ENCODE results near the gene LRRK1.
A peak's percentile ranks its signal among the peaks of the same experiment; 100 is the strongest.

Gene LRRK1

DNA sequence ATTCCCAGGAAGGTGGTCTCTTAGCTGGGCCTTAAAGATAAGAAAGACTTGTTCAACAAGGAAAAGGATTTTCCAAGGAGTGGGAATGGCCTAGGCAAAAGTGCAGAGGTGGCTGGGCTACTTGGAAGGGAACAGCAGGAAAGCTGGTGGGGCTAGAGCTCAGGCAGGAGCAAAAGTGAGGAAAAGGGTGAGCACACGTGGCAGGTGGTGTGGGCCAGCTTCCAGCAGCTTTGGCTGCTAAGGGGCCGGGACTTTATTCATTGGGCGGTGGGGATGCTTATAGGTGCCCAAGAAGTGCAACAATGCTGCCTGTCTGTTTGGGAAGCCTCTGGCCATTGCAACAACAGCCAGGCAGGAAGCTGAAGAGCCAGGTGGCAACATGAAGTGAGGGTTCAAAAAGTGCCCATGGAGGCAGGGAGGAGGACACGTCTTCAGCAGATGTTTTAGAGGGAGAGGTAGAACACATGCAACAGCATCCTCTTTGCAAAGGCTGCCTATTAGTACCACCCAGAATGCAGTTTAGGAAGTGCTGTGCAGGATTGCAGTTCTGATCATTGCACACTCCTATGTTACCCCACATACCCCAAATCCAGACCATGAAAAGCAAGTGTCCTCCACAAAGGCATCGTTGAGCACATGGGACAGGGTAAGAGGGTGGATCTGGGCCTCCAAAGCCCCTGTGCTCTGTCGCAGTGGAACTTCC lies 25.7 kb upstream of the LRRK1 start:
- no peak overlapping the region for H2BK120ac ChIP-seq (ENCODE audit: low read depth, low read length)
- no peaks in the 10 kb centered on the region for H3K4me1 ChIP-seq (ENCODE audit: control insufficient read depth, low read depth, low read length)
- no peak for DNase-seq
- H2BK5ac ChIP-seq (ENCODE audit: low read length) = no peak overlapping the region
- H3K9ac ChIP-seq (ENCODE audit: low read length) = no peak overlapping the region
- no peak overlapping the region for H3K56ac ChIP-seq (ENCODE audit: low read length)
- H2BK15ac ChIP-seq (replicated peaks; ENCODE audit: low read depth) = no peak overlapping the region
- H3K36me3 ChIP-seq (ENCODE audit: control insufficient read depth, insufficient read depth, low read length) = no peaks in the 10 kb centered on the region
- H3K27me3 ChIP-seq (ENCODE audit: insufficient read depth, low read length, poor library complexity) = no peaks in the 10 kb centered on the region
- H3K4me3 ChIP-seq (ENCODE audit: low read length) = no peak overlapping the region
- no peak overlapping the region for H4K8ac ChIP-seq (ENCODE audit: low read depth, low read length)
- no peak overlapping the region for H2AK5ac ChIP-seq (ENCODE audit: low read length)
- H4K5ac ChIP-seq (ENCODE audit: low read length) = no peak overlapping the region
- no peak overlapping the region for H3K23ac ChIP-seq (ENCODE audit: low read length)
- no CpG with 5 or more reads among the region's 6 CpGs for WGBS (ENCODE audit: extremely low coverage, insufficient coverage, low lambda C conversion rate)
- no peaks in the 10 kb centered on the region for H3K79me1 ChIP-seq (ENCODE audit: low read length)
- H3K27ac ChIP-seq (ENCODE audit: low read depth, low read length) = no peak overlapping the region
- H3K18ac ChIP-seq (ENCODE audit: low read length) = no peak overlapping the region
- no peak overlapping the region for H3K4me2 ChIP-seq (ENCODE audit: low read length)
- no peaks in the 10 kb centered on the region for H3K79me2 ChIP-seq (ENCODE audit: control insufficient read depth, insufficient read depth, low read length)
- no peak overlapping the region for H3K4ac ChIP-seq (ENCODE audit: low read depth, low read length)

DNA sequence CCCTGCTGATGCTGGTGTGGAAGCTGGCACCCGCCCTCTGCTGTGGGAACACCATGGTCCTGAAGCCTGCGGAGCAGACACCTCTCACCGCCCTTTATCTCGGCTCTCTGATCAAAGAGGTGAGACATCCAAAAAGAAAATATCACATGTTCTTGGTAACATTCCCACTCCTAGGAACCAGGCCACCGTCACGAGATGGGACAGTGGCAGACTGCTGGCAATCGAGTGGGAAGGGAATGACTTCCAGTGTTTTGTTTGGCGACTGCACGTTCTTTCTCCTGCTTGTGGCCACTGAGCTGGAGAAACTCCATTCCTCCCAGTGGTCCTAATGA lies 25.2 kb upstream of the LRRK1 start:
- no peak overlapping the region for H2BK120ac ChIP-seq (ENCODE audit: low read depth, low read length)
- H4K8ac ChIP-seq (ENCODE audit: low read depth, low read length) = no peak overlapping the region
- H3K79me2 ChIP-seq (ENCODE audit: control insufficient read depth, insufficient read depth, low read length) = no peaks in the 10 kb centered on the region
- no peak overlapping the region for H3K4ac ChIP-seq (ENCODE audit: low read depth, low read length)
- H3K27ac ChIP-seq (ENCODE audit: low read depth, low read length) = no peak overlapping the region
- no peak overlapping the region for H3K18ac ChIP-seq (ENCODE audit: low read length)
- H3K4me1 ChIP-seq (ENCODE audit: control insufficient read depth, low read depth, low read length) = no peaks in the 10 kb centered on the region
- no peaks in the 10 kb centered on the region for H3K27me3 ChIP-seq (ENCODE audit: insufficient read depth, low read length, poor library complexity)
- no peak overlapping the region for H4K5ac ChIP-seq (ENCODE audit: low read length)
- WGBS (ENCODE audit: extremely low coverage, insufficient coverage, low lambda C conversion rate) = no CpG with 5 or more reads among the region's 9 CpGs
- H3K23ac ChIP-seq (ENCODE audit: low read length) = no peak overlapping the region
- H2AK5ac ChIP-seq (ENCODE audit: low read length) = no peak overlapping the region
- H3K4me3 ChIP-seq (ENCODE audit: low read length) = no peak overlapping the region
- no peak overlapping the region for H2BK15ac ChIP-seq (replicated peaks; ENCODE audit: low read depth)
- no peak overlapping the region for H2BK5ac ChIP-seq (ENCODE audit: low read length)
- H3K56ac ChIP-seq (ENCODE audit: low read length) = no peak overlapping the region
- no peak overlapping the region for H3K9ac ChIP-seq (ENCODE audit: low read length)
- DNase-seq = no peak
- no peaks in the 10 kb centered on the region for H3K36me3 ChIP-seq (ENCODE audit: control insufficient read depth, insufficient read depth, low read length)
- H3K79me1 ChIP-seq (ENCODE audit: low read length) = no peaks in the 10 kb centered on the region
- no peak overlapping the region for H3K4me2 ChIP-seq (ENCODE audit: low read length)

DNA sequence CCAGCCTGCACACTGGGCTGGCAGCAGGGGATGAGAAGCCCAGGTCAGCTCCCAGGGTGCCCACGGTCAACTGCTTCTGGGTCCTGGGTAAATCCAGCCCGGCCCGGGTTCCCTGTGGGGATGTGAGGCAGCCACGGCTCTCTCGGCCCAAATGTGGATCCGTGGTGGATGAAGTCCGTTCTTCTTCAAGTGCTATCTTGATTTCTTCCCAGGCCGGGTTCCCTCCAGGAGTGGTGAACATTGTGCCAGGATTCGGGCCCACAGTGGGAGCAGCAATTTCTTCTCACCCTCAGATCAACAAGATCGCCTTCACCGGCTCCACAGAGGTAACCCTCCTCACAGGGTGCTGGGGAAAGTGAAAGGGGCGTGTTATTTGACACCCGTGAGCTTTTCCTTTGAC lies 23.4 kb upstream of the LRRK1 start:
- Histone ChIP-seq H3K79me1 (ENCODE audit: low read length) (no peaks in the 10 kb centered on the region), H2BK15ac (replicated peaks; ENCODE audit: low read depth) (no peak overlapping the region), H3K79me2 (ENCODE audit: control insufficient read depth, insufficient read depth, low read length) (no peaks in the 10 kb centered on the region), H4K8ac (ENCODE audit: low read depth, low read length) (no peak overlapping the region), H3K36me3 (ENCODE audit: control insufficient read depth, insufficient read depth, low read length) (no peaks in the 10 kb centered on the region), H3K27ac (ENCODE audit: low read depth, low read length) (no peak overlapping the region), H2AK5ac (ENCODE audit: low read length) (no peak overlapping the region), H3K4ac (ENCODE audit: low read depth, low read length) (no peak overlapping the region), H3K18ac (ENCODE audit: low read length) (no peak overlapping the region), H3K4me1 (ENCODE audit: control insufficient read depth, low read depth, low read length) (peaks cover 9% of the 10 kb centered on the region), H3K9ac (ENCODE audit: low read length) (no peak overlapping the region), H2BK5ac (ENCODE audit: low read length) (no peak overlapping the region), H3K27me3 (ENCODE audit: insufficient read depth, low read length, poor library complexity) (no peaks in the 10 kb centered on the region), H3K23ac (ENCODE audit: low read length) (no peak overlapping the region), H3K4me2 (ENCODE audit: low read length) (no peak overlapping the region), H3K4me3 (ENCODE audit: low read length) (no peak overlapping the region), H3K56ac (ENCODE audit: low read length) (no peak overlapping the region), H4K5ac (ENCODE audit: low read length) (no peak overlapping the region), H2BK120ac (ENCODE audit: low read depth, low read length) (no peak overlapping the region)
- no CpG with 5 or more reads among the region's 13 CpGs for WGBS (ENCODE audit: extremely low coverage, insufficient coverage, low lambda C conversion rate)
- DNase-seq = no peak

GRCh38 chr15:100897221-100898151 lies 21.7 kb upstream of the LRRK1 start:
- Histone ChIP-seq H3K4me1 (ENCODE audit: control insufficient read depth, low read depth, low read length) (peaks cover 9% of the 10 kb centered on the region), H3K27ac (ENCODE audit: low read depth, low read length) (no peak overlapping the region), H3K79me2 (ENCODE audit: control insufficient read depth, insufficient read depth, low read length) (no peaks in the 10 kb centered on the region), H3K9ac (ENCODE audit: low read length) (no peak overlapping the region), H3K56ac (ENCODE audit: low read length) (no peak overlapping the region), H3K18ac (ENCODE audit: low read length) (no peak overlapping the region), H3K23ac (ENCODE audit: low read length) (peak overlapping the region; percentile 45), H3K4me3 (ENCODE audit: low read length) (no peak overlapping the region), H2BK120ac (ENCODE audit: low read depth, low read length) (no peak overlapping the region), H2BK5ac (ENCODE audit: low read length) (no peak overlapping the region), H2BK15ac (replicated peaks; ENCODE audit: low read depth) (no peak overlapping the region), H3K4me2 (ENCODE audit: low read length) (no peak overlapping the region), H3K4ac (ENCODE audit: low read depth, low read length) (no peak overlapping the region), H3K36me3 (ENCODE audit: control insufficient read depth, insufficient read depth, low read length) (no peaks in the 10 kb centered on the region), H2AK5ac (ENCODE audit: low read length) (no peak overlapping the region), H4K8ac (ENCODE audit: low read depth, low read length) (no peak overlapping the region), H3K27me3 (ENCODE audit: insufficient read depth, low read length, poor library complexity) (no peaks in the 10 kb centered on the region), H4K5ac (ENCODE audit: low read length) (no peak overlapping the region), H3K79me1 (ENCODE audit: low read length) (no peaks in the 10 kb centered on the region)
- no CpG with 5 or more reads among the region's 26 CpGs for WGBS (ENCODE audit: extremely low coverage, insufficient coverage, low lambda C conversion rate)
- DNase-seq = no peak

DNA sequence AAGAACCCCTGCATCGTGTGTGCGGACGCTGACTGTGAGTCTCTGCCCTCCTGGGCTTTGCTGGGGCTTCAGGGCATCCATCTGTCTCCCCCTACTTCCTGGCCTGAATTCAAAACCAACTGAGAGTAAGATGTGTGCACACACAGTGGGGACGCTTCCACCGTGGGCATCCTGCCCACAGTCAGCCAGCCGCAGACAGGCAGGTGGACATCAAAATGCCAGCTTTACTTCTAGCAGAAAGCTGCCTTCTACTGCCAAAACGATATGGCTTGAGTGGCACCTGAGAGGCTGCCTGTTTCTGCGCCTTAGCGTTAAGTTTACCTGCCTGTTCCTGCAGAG lies 21.0 kb upstream of the LRRK1 start:
- no peak for DNase-seq
- no CpG with 5 or more reads among the region's 9 CpGs for WGBS (ENCODE audit: extremely low coverage, insufficient coverage, low lambda C conversion rate)
- Histone ChIP-seq H3K79me2 (ENCODE audit: control insufficient read depth, insufficient read depth, low read length) (no peaks in the 10 kb centered on the region), H2AK5ac (ENCODE audit: low read length) (no peak overlapping the region), H4K8ac (ENCODE audit: low read depth, low read length) (no peak overlapping the region), H3K56ac (ENCODE audit: low read length) (no peak overlapping the region), H3K27me3 (ENCODE audit: insufficient read depth, low read length, poor library complexity) (no peaks in the 10 kb centered on the region), H2BK5ac (ENCODE audit: low read length) (no peak overlapping the region), H3K79me1 (ENCODE audit: low read length) (no peaks in the 10 kb centered on the region), H4K5ac (ENCODE audit: low read length) (no peak overlapping the region), H3K4me3 (ENCODE audit: low read length) (no peak overlapping the region), H3K27ac (ENCODE audit: low read depth, low read length) (no peak overlapping the region), H3K18ac (ENCODE audit: low read length) (no peak overlapping the region), H2BK120ac (ENCODE audit: low read depth, low read length) (no peak overlapping the region), H3K9ac (ENCODE audit: low read length) (no peak overlapping the region), H3K4ac (ENCODE audit: low read depth, low read length) (no peak overlapping the region), H3K4me2 (ENCODE audit: low read length) (no peak overlapping the region), H3K36me3 (ENCODE audit: control insufficient read depth, insufficient read depth, low read length) (no peaks in the 10 kb centered on the region), H2BK15ac (replicated peaks; ENCODE audit: low read depth) (no peak overlapping the region), H3K4me1 (ENCODE audit: control insufficient read depth, low read depth, low read length) (peaks cover 9% of the 10 kb centered on the region), H3K23ac (ENCODE audit: low read length) (peak overlapping the region; percentile 45)

Data from mesendoderm (in vitro differentiated cells).